Measurements from ENCODE around the gene PDPN. TPM values are rescaled to one million over a fixed set of nuclear protein-coding genes. Genes with fewer than 3 reads are reported as not detected.
"Not testable (repeated sequence)": the region's sequence is repeated elsewhere in the genome, so short reads cannot be mapped to it uniquely, and the experiment has no call there.

The PDPN gene
- total and polyA plus RNA-seq, 2 of the 8 experiments (the other 6 are each of a cell fraction or from before 2014, with no cell fraction given) = 44.7 to 169 TPM

- TF ChIP-seq, protein P1, sequence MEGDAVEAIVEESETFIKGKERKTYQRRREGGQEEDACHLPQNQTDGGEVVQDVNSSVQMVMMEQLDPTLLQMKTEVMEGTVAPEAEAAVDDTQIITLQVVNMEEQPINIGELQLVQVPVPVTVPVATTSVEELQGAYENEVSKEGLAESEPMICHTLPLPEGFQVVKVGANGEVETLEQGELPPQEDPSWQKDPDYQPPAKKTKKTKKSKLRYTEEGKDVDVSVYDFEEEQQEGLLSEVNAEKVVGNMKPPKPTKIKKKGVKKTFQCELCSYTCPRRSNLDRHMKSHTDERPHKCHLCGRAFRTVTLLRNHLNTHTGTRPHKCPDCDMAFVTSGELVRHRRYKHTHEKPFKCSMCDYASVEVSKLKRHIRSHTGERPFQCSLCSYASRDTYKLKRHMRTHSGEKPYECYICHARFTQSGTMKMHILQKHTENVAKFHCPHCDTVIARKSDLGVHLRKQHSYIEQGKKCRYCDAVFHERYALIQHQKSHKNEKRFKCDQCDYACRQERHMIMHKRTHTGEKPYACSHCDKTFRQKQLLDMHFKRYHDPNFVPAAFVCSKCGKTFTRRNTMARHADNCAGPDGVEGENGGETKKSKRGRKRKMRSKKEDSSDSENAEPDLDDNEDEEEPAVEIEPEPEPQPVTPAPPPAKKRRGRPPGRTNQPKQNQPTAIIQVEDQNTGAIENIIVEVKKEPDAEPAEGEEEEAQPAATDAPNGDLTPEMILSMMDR (IDR thresholded peaks at IDR 0.05; ENCODE audit: control extremely low read depth in 1 of 3, insufficient read depth in 1 of 3, low read depth in 1 of 3, low read length in 3 of 3) = no peak
Observed at GRCh38 chr1:13564073-13564472, 19.6 kb upstream of the PDPN start (continued).

DNA sequence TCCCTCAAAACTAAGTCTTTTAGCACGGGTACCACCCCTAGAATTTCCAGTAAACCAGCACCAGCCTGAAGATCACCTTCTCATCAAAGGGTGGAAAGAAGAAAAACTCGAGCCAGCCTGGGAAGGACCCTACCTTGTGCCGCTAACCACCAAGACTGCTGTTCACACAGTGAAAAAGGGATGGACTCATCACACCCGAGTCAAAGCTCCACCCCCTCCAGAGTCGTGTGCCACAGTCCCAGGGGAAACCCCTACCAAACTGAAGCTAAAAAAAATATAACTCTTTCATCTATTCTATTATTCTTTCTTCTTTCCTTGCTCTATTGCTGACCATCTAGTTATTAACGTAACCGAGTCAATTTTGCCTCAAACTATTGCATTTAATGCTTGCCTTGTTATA, 13.2 kb upstream of the PDPN start:
- H2BK5ac ChIP-seq (ENCODE audit: low read depth, low read length); H3K27ac ChIP-seq (ENCODE audit: low read depth, low read length); H3K23me2 ChIP-seq (ENCODE audit: low read depth, low read length); H3K9me3 ChIP-seq (ENCODE audit: insufficient read depth in 2 of 2, low read depth in 1 of 2, low read length in 1 of 2); H3K9ac ChIP-seq (replicated peaks in 1 of 4; ENCODE audit: extremely low read depth in 1 of 4, low read depth in 3 of 4, low read length in 3 of 4); H2BK120ac ChIP-seq (replicated peaks; ENCODE audit: low read depth, low read length); H4K8ac ChIP-seq (ENCODE audit: extremely low read depth, insufficient read depth, low read length); DNase-seq (ENCODE audit: low read depth in 1 of 2, low spot score in 2 of 2); H3K4me3 ChIP-seq (ENCODE audit: extremely low read depth in 1 of 4, insufficient read depth in 2 of 4, low read depth in 3 of 4, low read length in 4 of 4); H3K14ac ChIP-seq (ENCODE audit: insufficient read length); H3K36me3 ChIP-seq (ENCODE audit: control insufficient read depth in 2 of 4, insufficient read depth in 4 of 4, low read length in 3 of 4); H3K18ac ChIP-seq (ENCODE audit: extremely low read depth, low read length); H3K4me2 ChIP-seq (ENCODE audit: insufficient read depth in 1 of 2, low read depth in 2 of 2, low read length in 2 of 2); H4K91ac ChIP-seq (replicated peaks; ENCODE audit: insufficient read length, low read length); H2BK15ac ChIP-seq (ENCODE audit: low read length); H3K23ac ChIP-seq (ENCODE audit: insufficient read length); H3K27me3 ChIP-seq (replicated peaks in 1 of 4; ENCODE audit: control insufficient read depth in 3 of 4, extremely low read depth in 1 of 4, insufficient read depth in 3 of 4, low read length in 3 of 4); H3K4me1 ChIP-seq (replicated peaks in 1 of 4; ENCODE audit: control insufficient read depth in 3 of 4, insufficient read depth in 4 of 4, low read length in 3 of 4); H4K5ac ChIP-seq (ENCODE audit: insufficient read length, low read depth, low read length); H2AFZ ChIP-seq (ENCODE audit: low read length); H3K79me1 ChIP-seq (ENCODE audit: low read depth, low read length); H3K4ac ChIP-seq (replicated peaks; ENCODE audit: insufficient read length, low read depth, low read length); H2AK5ac ChIP-seq (ENCODE audit: low read depth, low read length); H3K56ac ChIP-seq (replicated peaks; ENCODE audit: insufficient read length, low read depth, low read length); H2BK20ac ChIP-seq (ENCODE audit: low read length); H3K79me2 ChIP-seq (ENCODE audit: control insufficient read depth in 1 of 2, insufficient read depth in 2 of 2, low read length in 2 of 2); H4K20me1 ChIP-seq (replicated peaks in 1 of 2; ENCODE audit: control insufficient read depth in 1 of 2, insufficient read depth in 2 of 2, low read length in 2 of 2); H2BK12ac ChIP-seq (ENCODE audit: low read depth, low read length); FAIRE-seq: not testable (repeated sequence)
- 82% methylated on average over 5 of the region's 7 CpGs; no CpG with 5 or more reads in 1 of the 2 experiments for WGBS, 2 experiments (ENCODE audit: extremely low coverage in 1 of 2, insufficient coverage in 1 of 2, insufficient read length in 1 of 2, insufficient replicate concordance in 2 of 2, low coverage in 1 of 2, low lambda C conversion rate in 2 of 2, missing lambda C conversion rate in 1 of 2)
- CTCF ChIA-PET (ENCODE audit: partially characterized antibody) = interaction anchor here (0.7 to 3.4 kb wide), 23 partner anchors 8 to 109 kb away, joined by 3 to 27 read pairs (median 5); partner anchors contain the start of gene PDPN
- POLR2A ChIA-PET (ENCODE audit: partially characterized antibody) = interaction anchor here (0.6 to 1.3 kb wide), 2 partner anchors 19 to 668 kb away, joined by 3 read pairs; no protein-coding TSS in a partner anchor
